CD4-positive, alpha-beta T cell treated with Interferon gamma for 1 hour (primary cell): ENCODE data around the gene CADM3.

Experiments used
- DNase-seq: peaks from one replicate; pipeline ENCODE4 v3.0.0-alpha.2; 2020

Gene CADM3

GRCh38 chr1:159207774-159208173, 36.4 kb downstream of the CADM3 start:
- DNase-seq: no peak

DNA sequence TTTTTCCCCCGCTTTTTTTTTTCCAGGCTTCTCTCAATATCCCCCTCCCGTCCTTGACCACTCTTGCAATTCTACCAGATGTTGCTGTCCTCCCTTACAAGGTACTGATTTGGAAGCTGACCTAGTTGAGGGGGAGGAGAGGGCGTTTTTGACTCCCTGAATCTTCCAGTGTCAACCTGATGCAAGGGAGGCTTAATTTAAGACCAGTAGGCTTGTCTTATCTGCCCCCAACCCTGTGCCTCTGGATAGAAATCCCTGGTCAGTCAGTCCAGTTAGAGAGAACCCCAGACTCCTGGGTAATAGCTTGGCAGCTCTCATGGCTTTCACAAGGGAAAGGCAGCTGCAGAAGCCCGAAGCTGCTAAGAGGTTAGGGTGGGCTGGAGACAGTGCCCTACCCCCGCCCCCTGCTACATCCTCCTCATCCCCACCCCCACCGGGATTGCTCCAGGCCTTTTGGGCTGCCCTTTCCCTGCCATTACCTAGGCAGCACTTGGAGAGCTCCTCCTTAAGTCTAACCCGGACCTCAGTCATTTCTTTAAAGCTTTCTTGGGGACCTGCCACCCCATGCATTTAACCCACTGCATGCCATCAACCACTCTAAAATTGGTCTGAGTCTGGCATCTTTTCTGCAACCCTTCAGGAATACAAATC, 36.9 kb downstream of the CADM3 start:
- DNase-seq: no peak

DNA sequence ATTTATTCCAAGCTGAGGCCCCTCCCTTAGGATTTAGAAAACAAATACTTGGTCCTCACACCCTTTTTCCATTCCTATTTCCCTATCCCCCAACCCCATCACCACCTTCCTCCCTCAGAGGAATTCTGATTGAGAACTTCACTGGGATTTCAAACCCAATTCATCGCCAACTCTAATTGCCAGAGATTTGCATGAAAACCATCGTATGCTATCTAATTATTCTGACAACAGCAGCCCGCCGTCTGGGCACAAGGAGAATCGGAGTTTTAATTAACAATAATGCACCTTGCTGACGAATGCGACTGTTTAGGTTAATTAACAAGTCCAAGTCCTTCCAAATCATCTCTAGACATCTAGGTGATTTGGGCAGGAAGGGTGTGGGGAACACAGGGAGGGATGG, 37.6 kb downstream of the CADM3 start:
- no peak for DNase-seq

- peak; percentile 23 for DNase-seq
Observed at GRCh38 chr1:159211331-159212136, 40.1 kb downstream of the CADM3 start.

DNA sequence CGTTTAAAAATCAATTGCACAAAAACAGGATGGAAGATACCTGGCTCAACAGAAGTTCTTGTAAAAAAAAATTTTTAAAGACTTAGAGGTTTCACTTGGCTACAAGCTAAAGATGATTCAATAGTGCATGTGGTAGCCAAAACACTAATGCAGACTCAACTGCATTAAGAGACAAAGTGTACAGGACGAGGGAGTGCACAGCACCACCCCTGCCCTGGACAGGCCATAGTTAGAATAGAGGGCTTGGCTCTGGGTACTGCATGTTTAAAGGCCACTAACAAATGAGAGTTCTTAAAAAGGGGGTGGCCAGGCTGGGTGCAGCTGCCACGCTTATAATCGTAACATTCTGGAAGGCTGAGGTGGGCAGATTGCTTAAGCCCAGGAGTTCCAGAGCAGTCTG, 41.2 kb downstream of the CADM3 start:
- no peak for DNase-seq

DNA sequence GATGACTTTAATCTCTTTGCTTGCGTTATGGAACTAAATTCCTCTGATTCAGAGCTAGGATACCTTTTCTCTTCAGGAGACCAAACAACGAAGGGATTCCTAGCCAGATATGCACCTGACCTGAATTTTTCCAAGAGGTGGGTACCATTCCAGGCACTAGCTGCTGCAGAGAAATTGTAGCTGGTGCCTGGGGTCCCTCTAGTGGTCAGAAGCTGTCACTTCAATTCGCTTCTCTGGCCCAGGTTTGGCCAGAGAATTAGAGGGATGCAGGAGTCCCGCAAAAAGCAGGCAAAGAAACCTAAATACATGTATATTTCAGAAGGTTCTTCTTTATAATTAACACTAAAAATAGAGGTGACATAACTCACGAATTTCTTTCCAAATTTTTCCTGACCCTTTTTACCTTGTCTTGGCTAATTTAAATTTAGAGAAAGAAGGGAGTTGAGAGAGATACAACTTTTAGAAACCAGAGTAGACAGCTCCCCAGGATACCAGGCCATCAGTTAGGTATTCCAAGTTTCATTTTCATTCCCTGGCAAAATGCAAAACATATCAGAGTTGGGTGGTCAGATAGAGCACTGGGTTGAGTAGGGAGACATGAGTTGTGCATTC, 42.8 kb downstream of the CADM3 start:
- no peak for DNase-seq

- DNase-seq: no peak
Observed at GRCh38 chr1:159218649-159219636, 47.5 kb downstream of the CADM3 start.

DNA sequence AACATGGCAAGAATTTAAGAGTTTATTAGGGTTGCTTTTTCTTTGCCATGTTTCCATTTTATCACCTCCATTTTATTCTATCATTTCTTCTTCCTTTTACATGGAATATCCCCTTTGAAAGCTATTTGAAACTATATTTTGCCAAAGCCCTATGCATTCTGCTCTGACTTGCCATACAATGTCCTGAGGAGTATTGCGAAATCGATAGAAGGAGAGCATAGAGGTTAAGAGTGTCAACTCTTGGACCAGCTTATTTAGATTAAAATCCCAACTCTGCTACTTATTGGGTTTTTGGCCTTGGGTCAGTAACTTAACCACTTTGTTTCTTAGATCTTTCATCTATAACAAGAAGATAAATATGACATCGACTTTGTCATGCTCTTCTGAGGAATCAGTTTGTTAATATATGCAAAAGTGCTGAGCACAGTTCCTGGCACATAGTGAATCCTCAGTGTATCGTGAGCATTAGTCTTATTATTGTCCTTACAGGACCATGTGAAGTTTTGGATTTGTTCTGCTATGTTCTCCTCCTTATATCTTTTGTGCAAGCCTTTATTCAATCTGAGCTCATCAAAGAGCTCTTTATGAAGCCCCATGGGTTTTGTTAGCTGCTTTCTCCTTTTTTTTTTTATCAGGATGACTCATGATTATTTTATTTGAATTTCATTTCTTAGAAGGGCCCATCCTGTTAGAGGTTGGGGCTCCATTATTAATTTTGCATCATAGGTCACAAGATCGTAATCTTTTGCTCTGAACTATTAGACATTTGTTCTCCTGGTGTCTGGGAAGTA, 50.9 kb downstream of the CADM3 start:
- no peak for DNase-seq

- no peak for DNase-seq
Observed at GRCh38 chr1:159223004-159223403, 51.6 kb downstream of the CADM3 start.

GRCh38 chr1:159228554-159228953, 57.1 kb downstream of the CADM3 start:
- DNase-seq: no peak

- no peak for DNase-seq
Observed at GRCh38 chr1:159229260-159229885, 58.0 kb downstream of the CADM3 start.

- DNase-seq: no peak
Observed at GRCh38 chr1:159229896-159230295, 58.5 kb downstream of the CADM3 start.

- DNase-seq: no peak
Observed at GRCh38 chr1:159239551-159240220, 68.3 kb downstream of the CADM3 start.

GRCh38 chr1:159247266-159247665, 75.9 kb downstream of the CADM3 start:
- DNase-seq: no peak

DNA sequence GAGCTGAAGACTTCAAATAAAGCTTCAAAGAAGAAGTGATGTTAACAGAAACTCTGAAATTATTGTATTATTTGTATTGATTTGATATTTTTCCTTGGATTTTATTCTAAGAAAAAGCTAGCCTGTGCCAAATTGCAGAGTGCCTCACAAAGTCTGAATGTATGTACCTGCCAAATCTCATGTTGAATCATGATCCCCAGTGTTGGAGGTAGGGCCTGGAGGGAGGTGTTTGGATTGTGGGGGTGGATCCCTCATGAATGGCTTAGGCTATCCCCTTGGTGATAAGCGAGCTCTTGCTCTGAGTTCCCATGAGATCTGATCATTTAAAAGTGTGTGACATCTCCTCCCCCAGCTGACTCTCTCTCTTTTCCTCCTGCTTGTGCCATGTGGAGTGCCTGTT, 76.9 kb downstream of the CADM3 start:
- DNase-seq: no peak

DNA sequence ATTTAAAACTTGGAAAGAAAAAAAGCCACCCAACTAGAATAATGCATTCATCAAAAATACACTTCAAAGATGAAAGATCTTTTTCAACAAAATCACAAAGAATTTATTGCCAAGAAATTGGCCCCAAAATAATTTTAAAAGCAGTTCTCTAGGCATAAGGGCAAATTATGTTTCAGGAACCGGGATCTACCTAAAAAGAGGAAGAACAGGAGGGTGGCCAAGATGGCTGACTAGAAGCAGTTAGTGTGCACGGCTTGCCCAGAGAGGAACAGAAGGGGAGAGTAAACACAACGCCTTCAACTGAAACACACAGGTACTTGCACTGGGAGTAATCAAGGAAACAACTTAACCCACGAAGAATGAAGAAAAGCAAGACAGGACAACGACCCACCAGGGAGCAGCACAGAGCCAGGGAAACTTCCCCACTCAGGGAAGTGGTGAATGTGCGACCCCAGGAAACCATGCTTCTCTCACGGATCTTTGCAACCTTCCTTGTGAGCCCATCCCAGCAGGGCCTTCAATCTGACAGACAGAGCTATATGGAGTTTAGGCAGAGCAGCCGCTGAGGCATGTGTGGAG, 79.3 kb downstream of the CADM3 start:
- DNase-seq: no peak
